DOHH2 (cell line): Measurements from ENCODE around the gene SLC37A3.

Experiments
- H3F3A ChIP-seq: fragments of 200-600 bp; sonication (generic), shearing (Covaris generic); 2 replicates; pipeline ENCODE4 v1.6.0; 2016; ENCODE audit warnings: antibody characterized with exemption, mild to moderate bottlenecking; ENCODE audit not compliant: control insufficient read depth, insufficient read depth
- H3K27ac ChIP-seq: fragments of 200-600 bp; sonication (generic); 2 replicates; pipeline ENCODE4 v1.5.1; 2014; ENCODE audit warnings: low read depth, mild to moderate bottlenecking, low read length, moderate library complexity
- H3K27me3 ChIP-seq: fragments of 200-600 bp; sonication (generic); 2 replicates; pipeline ENCODE4 v1.6.1; 2014; ENCODE audit warnings: mild to moderate bottlenecking, low read length, mixed read lengths; ENCODE audit not compliant: control insufficient read depth
- H3K36me3 ChIP-seq: fragments of 200-600 bp; sonication (generic); 2 replicates; pipeline ENCODE4 v1.6.1; 2014; ENCODE audit warnings: mild to moderate bottlenecking, low read length, moderate library complexity, mixed read lengths; ENCODE audit not compliant: control insufficient read depth
- H3K4me1 ChIP-seq: fragments of 200-600 bp; sonication (generic); 2 replicates; pipeline ENCODE4 v1.6.1; 2014; ENCODE audit warnings: mild to moderate bottlenecking, low read length, mixed read lengths; ENCODE audit not compliant: control insufficient read depth
- H3K4me2 ChIP-seq: fragments of 200-600 bp; sonication (generic); 2 replicates; pipeline ENCODE4 v1.6.0; 2014; ENCODE audit warnings: mild to moderate bottlenecking, low read length, moderate library complexity
- H3K4me3 ChIP-seq: fragments of 200-600 bp; sonication (generic); 2 replicates; pipeline ENCODE4 v1.5.1; 2014; ENCODE audit warnings: mild to moderate bottlenecking, low read length, mixed read lengths
- H3K79me2 ChIP-seq: fragments of 200-600 bp; sonication (generic); 2 replicates; pipeline ENCODE4 v1.6.1; 2014; ENCODE audit warnings: mild to moderate bottlenecking, low read length, mixed read lengths; ENCODE audit not compliant: control insufficient read depth
- H3K9me2 ChIP-seq: fragments of 200-600 bp; sonication (generic); replicated peaks from 2 replicates; pipeline ENCODE4 v1.6.1; 2014; ENCODE audit warnings: mild to moderate bottlenecking, low read length, mixed read lengths; ENCODE audit not compliant: control insufficient read depth
- H3K9me3 ChIP-seq: fragments of 200-600 bp; sonication (generic); 2 replicates; pipeline ENCODE4 v1.6.1; 2014; ENCODE audit warnings: antibody characterized with exemption, low read length, mixed read lengths; ENCODE audit not compliant: control insufficient read depth, insufficient read depth
- H4K20me1 ChIP-seq: fragments of 200-600 bp; sonication (generic); 2 replicates; pipeline ENCODE4 v1.6.0; 2014; ENCODE audit warnings: low read depth, mild to moderate bottlenecking, antibody characterized with exemption, low read length, moderate library complexity; ENCODE audit not compliant: control insufficient read depth, insufficient read depth
- EZH2phosphoT487 ChIP-seq: fragments of 200-600 bp; sonication (generic); IDR thresholded peaks from 2 replicates; pipeline ENCODE4 v1.6.1; 2017; ENCODE audit warnings: borderline replicate concordance, mild to moderate bottlenecking, antibody characterized with exemption, low read length, moderate library complexity, mixed read lengths
- TF ChIP-seq, protein P1 (sequence below): fragments of 200-600 bp; sonication (generic); IDR thresholded peaks from one replicate; pipeline ENCODE4 v1.5.1; 2014; ENCODE audit warnings: antibody characterized with exemption, mild to moderate bottlenecking, low read depth, low read length; ENCODE audit not compliant: poor library complexity, severe bottlenecking

The SLC37A3 gene

DNA sequence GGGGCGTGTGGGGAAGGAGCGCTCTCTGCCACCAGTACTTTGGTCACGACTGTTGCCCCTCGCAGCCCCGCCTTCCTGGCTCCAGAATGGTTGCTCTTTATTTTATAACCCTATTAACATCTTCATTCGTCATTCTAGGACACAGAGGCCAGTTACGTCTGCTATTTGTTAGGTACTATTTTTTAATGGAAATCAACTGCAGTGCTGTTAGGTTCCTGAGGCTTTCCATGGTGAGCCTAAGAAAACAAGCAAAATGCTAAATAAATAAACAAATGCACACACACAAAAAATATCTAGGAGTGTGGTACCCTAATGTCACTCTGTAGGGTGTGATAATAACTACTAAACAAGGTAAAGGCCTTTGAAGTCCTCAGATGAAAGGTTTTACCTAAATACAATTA lies 71.1 kb downstream of the SLC37A3 start:
- TF ChIP-seq, protein P1, sequence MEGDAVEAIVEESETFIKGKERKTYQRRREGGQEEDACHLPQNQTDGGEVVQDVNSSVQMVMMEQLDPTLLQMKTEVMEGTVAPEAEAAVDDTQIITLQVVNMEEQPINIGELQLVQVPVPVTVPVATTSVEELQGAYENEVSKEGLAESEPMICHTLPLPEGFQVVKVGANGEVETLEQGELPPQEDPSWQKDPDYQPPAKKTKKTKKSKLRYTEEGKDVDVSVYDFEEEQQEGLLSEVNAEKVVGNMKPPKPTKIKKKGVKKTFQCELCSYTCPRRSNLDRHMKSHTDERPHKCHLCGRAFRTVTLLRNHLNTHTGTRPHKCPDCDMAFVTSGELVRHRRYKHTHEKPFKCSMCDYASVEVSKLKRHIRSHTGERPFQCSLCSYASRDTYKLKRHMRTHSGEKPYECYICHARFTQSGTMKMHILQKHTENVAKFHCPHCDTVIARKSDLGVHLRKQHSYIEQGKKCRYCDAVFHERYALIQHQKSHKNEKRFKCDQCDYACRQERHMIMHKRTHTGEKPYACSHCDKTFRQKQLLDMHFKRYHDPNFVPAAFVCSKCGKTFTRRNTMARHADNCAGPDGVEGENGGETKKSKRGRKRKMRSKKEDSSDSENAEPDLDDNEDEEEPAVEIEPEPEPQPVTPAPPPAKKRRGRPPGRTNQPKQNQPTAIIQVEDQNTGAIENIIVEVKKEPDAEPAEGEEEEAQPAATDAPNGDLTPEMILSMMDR = no peak
- TF ChIP-seq EZH2phosphoT487 = no peak
- Histone ChIP-seq H3K4me3 (no peak overlapping the region), H4K20me1 (no peaks in the 10 kb centered on the region), H3F3A (no peaks in the 10 kb centered on the region), H3K9me2 (no peaks in the 10 kb centered on the region), H3K27ac (no peak overlapping the region), H3K36me3 (no peaks in the 10 kb centered on the region), H3K79me2 (no peaks in the 10 kb centered on the region), H3K4me1 (peaks cover 5% of the 10 kb centered on the region), H3K27me3 (peaks cover 11% of the 10 kb centered on the region), H3K9me3 (no peaks in the 10 kb centered on the region), H3K4me2 (no peak overlapping the region)

DNA sequence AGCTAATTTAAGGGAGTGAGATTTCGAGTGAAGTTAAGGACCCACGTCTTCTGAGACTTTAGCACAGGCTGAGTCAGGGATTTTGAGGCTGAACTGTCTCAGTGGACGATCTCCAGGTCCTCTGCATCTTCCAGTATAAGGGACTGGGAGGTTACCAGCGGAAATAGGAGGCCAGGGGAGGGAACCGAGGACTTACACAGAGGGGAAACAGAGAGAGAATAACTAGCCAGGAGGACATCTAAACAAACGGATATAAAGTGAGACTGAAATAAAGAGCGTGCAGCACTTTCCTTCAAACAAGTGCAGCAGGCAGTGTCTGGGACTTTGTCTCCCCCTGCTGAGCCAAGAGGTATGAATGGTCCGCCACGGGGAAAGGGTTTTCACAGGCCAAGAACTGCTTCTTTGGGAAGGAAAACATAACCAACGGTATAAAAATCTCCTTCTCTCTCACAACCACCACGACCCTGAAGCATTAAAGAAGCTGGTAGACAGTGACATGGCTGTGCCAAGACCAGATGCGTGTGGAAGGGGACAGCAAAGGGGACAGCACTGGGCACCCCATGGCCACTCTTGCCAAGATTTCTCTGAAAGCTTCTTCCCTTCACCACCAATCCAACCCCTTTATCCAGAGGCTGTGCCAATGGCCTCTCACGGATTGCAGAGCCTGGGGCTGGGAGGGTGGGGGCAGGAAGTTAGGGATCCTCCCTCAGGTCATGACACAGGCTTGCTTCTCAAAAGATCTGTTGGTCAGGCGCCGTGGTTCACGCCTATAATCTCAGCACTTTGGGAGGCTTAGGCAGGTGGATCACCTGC lies 72.0 kb downstream of the SLC37A3 start:
- peak overlapping the region; percentile 49 for H3K4me2 ChIP-seq
- H3K9me3 ChIP-seq = no peaks in the 10 kb centered on the region
- H4K20me1 ChIP-seq = no peaks in the 10 kb centered on the region
- H3K27me3 ChIP-seq = peaks cover 11% of the 10 kb centered on the region
- peaks cover 5% of the 10 kb centered on the region for H3K4me1 ChIP-seq
- no peaks in the 10 kb centered on the region for H3K9me2 ChIP-seq
- no peak overlapping the region for H3K27ac ChIP-seq
- no peaks in the 10 kb centered on the region for H3K79me2 ChIP-seq
- no peaks in the 10 kb centered on the region for H3F3A ChIP-seq
- H3K4me3 ChIP-seq = no peak overlapping the region
- TF ChIP-seq, protein P1 = peak; percentile 88
- TF ChIP-seq EZH2phosphoT487 = no peak
- H3K36me3 ChIP-seq = no peaks in the 10 kb centered on the region

DNA sequence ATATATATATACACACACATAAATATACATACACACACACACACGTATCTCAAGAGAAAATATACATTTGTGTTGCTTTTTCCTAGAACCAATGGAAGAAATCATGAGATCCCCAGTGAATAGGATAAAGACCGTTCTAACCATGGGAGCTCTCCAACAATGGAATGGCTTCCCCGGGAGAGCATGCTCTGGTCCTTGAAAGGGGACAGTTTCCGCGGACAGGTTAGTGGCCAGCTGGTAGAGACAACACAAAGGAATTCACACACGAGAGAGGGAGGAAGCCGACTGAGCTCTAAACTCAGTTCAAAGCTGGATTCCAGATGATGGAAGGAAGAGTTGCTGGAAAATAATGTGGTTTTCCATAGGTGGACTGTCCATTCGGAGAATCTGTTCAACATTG lies 72.7 kb downstream of the SLC37A3 start:
- H3K4me3 ChIP-seq = no peak overlapping the region
- peaks cover 11% of the 10 kb centered on the region for H3K27me3 ChIP-seq
- no peaks in the 10 kb centered on the region for H3K9me2 ChIP-seq
- no peaks in the 10 kb centered on the region for H3K79me2 ChIP-seq
- H3K4me1 ChIP-seq = peaks cover 5% of the 10 kb centered on the region
- H3K9me3 ChIP-seq = no peaks in the 10 kb centered on the region
- peak overlapping the region; percentile 49 for H3K4me2 ChIP-seq
- H3K36me3 ChIP-seq = no peaks in the 10 kb centered on the region
- no peaks in the 10 kb centered on the region for H4K20me1 ChIP-seq
- no peak for TF ChIP-seq EZH2phosphoT487
- TF ChIP-seq, protein P1 = no peak
- no peak overlapping the region for H3K27ac ChIP-seq
- H3F3A ChIP-seq = no peaks in the 10 kb centered on the region
